DMS79 treated with DMSO at 0.1 percent for 48 hours (cell line): ENCODE data around the gene APLF.
"Not testable (repeated sequence)": the region's sequence is repeated elsewhere in the genome, so short reads cannot be mapped to it uniquely, and the experiment has no call there.

Source experiments
- DNase-seq: peaks from one replicate; lab custom pipeline; 2025; lab: John Stamatoyannopoulos, UW

Gene APLF

GRCh38 chr2:68441179-68441993 lies 26.0 kb upstream of the APLF start:
- DNase-seq = peak; percentile 72

- DNase-seq = no peak
Measured at GRCh38 chr2:68441994-68442322, 25.4 kb upstream of the APLF start.

- not testable (repeated sequence) for DNase-seq
Measured at GRCh38 chr2:68446425-68446824, 21.0 kb upstream of the APLF start.

- DNase-seq = no peak
Measured at GRCh38 chr2:68447118-68447517, 20.3 kb upstream of the APLF start.

GRCh38 chr2:68448671-68449653 lies 18.4 kb upstream of the APLF start:
- no peak for DNase-seq

- DNase-seq = no peak
Measured at GRCh38 chr2:68452158-68452900, 15.1 kb upstream of the APLF start.

- no peak for DNase-seq
Measured at GRCh38 chr2:68453761-68454360, 13.5 kb upstream of the APLF start.

GRCh38 chr2:68454719-68455118 lies 12.7 kb upstream of the APLF start:
- DNase-seq = no peak

- DNase-seq = no peak
Measured at GRCh38 chr2:68456198-68456597, 11.2 kb upstream of the APLF start.

- DNase-seq = no peak
Measured at GRCh38 chr2:68458981-68459380, 8.4 kb upstream of the APLF start.

GRCh38 chr2:68463287-68463877 lies 4.0 kb upstream of the APLF start:
- peak; percentile 44 for DNase-seq

- DNase-seq = no peak
Measured at GRCh38 chr2:68464651-68465050, 2.7 kb upstream of the APLF start.

- DNase-seq = no peak
Measured at GRCh38 chr2:68465081-68465916, 2.1 kb upstream of the APLF start.

- DNase-seq = no peak
Measured at GRCh38 chr2:68466361-68466777, 1.0 kb upstream of the APLF start.

GRCh38 chr2:68466778-68467076 lies 658 bp upstream of the APLF start:
- no peak for DNase-seq

GRCh38 chr2:68468801-68469200 lies 1.4 kb downstream of the APLF start:
- DNase-seq = no peak

GRCh38 chr2:68469935-68470334 lies 2.5 kb downstream of the APLF start:
- DNase-seq = no peak

GRCh38 chr2:68471385-68471784 lies 4.0 kb downstream of the APLF start:
- DNase-seq = no peak

GRCh38 chr2:68472796-68473414 lies 5.5 kb downstream of the APLF start:
- DNase-seq = no peak

- no peak for DNase-seq
Measured at GRCh38 chr2:68475110-68475509, 7.7 kb downstream of the APLF start.
